Measurements from ENCODE around the gene RCBTB1. TPM values are rescaled to one million over a fixed set of nuclear protein-coding genes. Genes with fewer than 3 reads are reported as not detected.

The RCBTB1 gene
- total RNA-seq, 1 experiment from 2014 or later, result 26.1 TPM

DNA sequence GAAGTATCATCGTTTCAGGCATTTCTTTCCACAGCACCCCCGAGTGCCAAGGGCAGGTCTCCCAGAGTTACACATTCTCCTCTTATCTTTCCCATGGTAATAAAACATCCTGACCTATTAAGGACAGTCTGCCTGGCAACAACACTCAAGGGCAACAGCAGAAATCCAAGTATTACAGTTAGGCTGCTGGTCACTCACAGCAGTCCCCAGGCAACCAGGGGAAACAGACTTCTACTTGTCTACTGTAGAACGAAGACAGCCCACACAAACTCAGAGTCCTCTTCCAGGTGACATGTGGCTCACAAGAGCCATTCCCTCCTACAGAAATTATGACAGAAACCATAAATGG lies 24.3 kb downstream of the RCBTB1 start:
- no peak overlapping the region for H2AFZ ChIP-seq (ENCODE audit: low read length)
- peaks cover 0 to 3% of the 10 kb centered on the region in 2 experiments; a peak in 1 of 4 replicates for H3K4me1 Mint-ChIP-seq

More for the DNA sequence above, 24.3 kb downstream of the RCBTB1 start:
- no peak overlapping the region for H2BK20ac ChIP-seq (ENCODE audit: low read depth, low read length, poor library complexity, severe bottlenecking)
- H4K20me1 ChIP-seq (ENCODE audit: control insufficient read depth, insufficient read depth, insufficient read length), result no peaks in the 10 kb centered on the region
- no peak overlapping the region for H3K9ac ChIP-seq (ENCODE audit: extremely low read depth, insufficient read length, low read length)
- Mint-ChIP-seq H3K36me3 (ENCODE audit: insufficient read depth in 1 of 3, low read depth in 3 of 3) (peaks cover 25 to 60% (median 56%) of the 10 kb centered on the region in 3 experiments), H3K4me3 (no peak overlapping the region), H3K9me3 (peaks cover 0 to 8% of the 10 kb centered on the region in 2 experiments; a peak in 2 of 5 replicates), H3K27ac (peak overlapping the region in 1 of 3 experiments; percentile 38; a peak in 1 of 7 replicates), H3K27me3 (ENCODE audit: low read depth) (no peaks in the 10 kb centered on the region)
- TF ChIP-seq, protein P1, sequence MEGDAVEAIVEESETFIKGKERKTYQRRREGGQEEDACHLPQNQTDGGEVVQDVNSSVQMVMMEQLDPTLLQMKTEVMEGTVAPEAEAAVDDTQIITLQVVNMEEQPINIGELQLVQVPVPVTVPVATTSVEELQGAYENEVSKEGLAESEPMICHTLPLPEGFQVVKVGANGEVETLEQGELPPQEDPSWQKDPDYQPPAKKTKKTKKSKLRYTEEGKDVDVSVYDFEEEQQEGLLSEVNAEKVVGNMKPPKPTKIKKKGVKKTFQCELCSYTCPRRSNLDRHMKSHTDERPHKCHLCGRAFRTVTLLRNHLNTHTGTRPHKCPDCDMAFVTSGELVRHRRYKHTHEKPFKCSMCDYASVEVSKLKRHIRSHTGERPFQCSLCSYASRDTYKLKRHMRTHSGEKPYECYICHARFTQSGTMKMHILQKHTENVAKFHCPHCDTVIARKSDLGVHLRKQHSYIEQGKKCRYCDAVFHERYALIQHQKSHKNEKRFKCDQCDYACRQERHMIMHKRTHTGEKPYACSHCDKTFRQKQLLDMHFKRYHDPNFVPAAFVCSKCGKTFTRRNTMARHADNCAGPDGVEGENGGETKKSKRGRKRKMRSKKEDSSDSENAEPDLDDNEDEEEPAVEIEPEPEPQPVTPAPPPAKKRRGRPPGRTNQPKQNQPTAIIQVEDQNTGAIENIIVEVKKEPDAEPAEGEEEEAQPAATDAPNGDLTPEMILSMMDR (conservative IDR thresholded peaks at IDR 0.05), result no peak
- DNase-seq, result no peak
- H3T11ph ChIP-seq (ENCODE audit: low read length), result no peak overlapping the region
- no peaks in the 10 kb centered on the region for H3K27me3 ChIP-seq (ENCODE audit: insufficient read depth, low read length)
- H2AK5ac ChIP-seq (ENCODE audit: insufficient read length, low read length), result no peak overlapping the region
- H3K9me3 ChIP-seq (ENCODE audit: control insufficient read depth, low read depth, low read length), result no peaks in the 10 kb centered on the region
- no peak overlapping the region for H2BK5ac ChIP-seq (ENCODE audit: insufficient read length, low read length)
- no peak overlapping the region for H3K23ac ChIP-seq (ENCODE audit: insufficient read length, low read depth, low read length)
- H3K18ac ChIP-seq (ENCODE audit: insufficient read length, low read depth, low read length), result no peak overlapping the region
- no peak overlapping the region for H4K91ac ChIP-seq (ENCODE audit: insufficient read length, low read depth, low read length)
- H3K4me1 ChIP-seq (ENCODE audit: insufficient read depth, low read length), result no peaks in the 10 kb centered on the region
- H3K79me2 ChIP-seq (ENCODE audit: insufficient read depth, low read length), result no peaks in the 10 kb centered on the region
- no peak overlapping the region for H3K4ac ChIP-seq (ENCODE audit: low read depth, low read length)
- H2BK120ac ChIP-seq (ENCODE audit: low read depth, low read length, poor library complexity, severe bottlenecking), result no peak overlapping the region
- no peak overlapping the region for H3K4me2 ChIP-seq (ENCODE audit: insufficient read depth, insufficient read length, low read length)
- H2BK15ac ChIP-seq (ENCODE audit: low read depth, low read length), result no peak overlapping the region
- H3K14ac ChIP-seq (ENCODE audit: insufficient read depth, low read length), result no peak overlapping the region
- no peak overlapping the region for H3K27ac ChIP-seq (ENCODE audit: insufficient read length, low read depth, low read length)
- no CpG with 5 or more reads among the region's 3 CpGs for WGBS (ENCODE audit: extremely low coverage, insufficient read length, low lambda C conversion rate)
- H3K56ac ChIP-seq (ENCODE audit: insufficient read length, low read depth, low read length), result no peak overlapping the region
- no peaks in the 10 kb centered on the region for H3K79me1 ChIP-seq (ENCODE audit: insufficient read depth, low read depth, low read length, poor library complexity, severe bottlenecking)
- H4K8ac ChIP-seq (replicated peaks; ENCODE audit: insufficient read length, low read depth, low read length), result no peak overlapping the region
- no peaks in the 10 kb centered on the region for H3K23me2 ChIP-seq (ENCODE audit: insufficient read length, low read depth, low read length, poor library complexity, severe bottlenecking)
- H2BK12ac ChIP-seq (ENCODE audit: insufficient read length, low read depth, low read length), result no peak overlapping the region
- H4K5ac ChIP-seq (ENCODE audit: insufficient read length, low read depth, low read length), result no peak overlapping the region

All from H9 (cell line).